SJCRH30 (cell line): ENCODE measurements around the gene ITIH3. TPM values are rescaled to one million over a fixed set of nuclear protein-coding genes. Genes with fewer than 3 reads are reported as not detected.
"Not testable (repeated sequence)": the region's sequence is repeated elsewhere in the genome, so short reads cannot be mapped to it uniquely, and the experiment has no call there.

Experiments
- DNase-seq, 2 experiments: peaks; one replicate each; pipeline ENCODE4 v3.0.0-alpha.2; 2015 to 2020
- H3K27ac ChIP-seq: fragments of 250-450 bp; sonication (Bioruptor Pico); 2 replicates; pipeline ENCODE4 v1.5.1; 2020; ENCODE audit warnings: mild to moderate bottlenecking, moderate library complexity
- H3K27me3 ChIP-seq: fragments of 250-450 bp; sonication (Bioruptor Pico); 2 replicates; pipeline ENCODE4 v1.5.1; 2020; ENCODE audit warnings: mild to moderate bottlenecking, moderate library complexity
- H3K36me3 ChIP-seq: fragments of 250-450 bp; sonication (Bioruptor Pico); 2 replicates; pipeline ENCODE4 v1.5.1; 2020; ENCODE audit warnings: mild to moderate bottlenecking, moderate library complexity
- H3K4me1 ChIP-seq: fragments of 250-450 bp; sonication (Bioruptor Pico); 2 replicates; pipeline ENCODE4 v1.5.1; 2020; ENCODE audit warnings: mild to moderate bottlenecking, moderate library complexity
- H3K4me3 ChIP-seq: fragments of 250-450 bp; sonication (Bioruptor Pico); 2 replicates; pipeline ENCODE4 v1.5.1; 2020; ENCODE audit warnings: mild to moderate bottlenecking, moderate library complexity
- H3K9me3 ChIP-seq: fragments of 250-450 bp; sonication (Bioruptor Pico); replicated peaks from 2 replicates; pipeline ENCODE4 v1.5.1; 2020; ENCODE audit warnings: mild to moderate bottlenecking, moderate library complexity
- total RNA-seq: library from RNA; depleted of rRNA; stranded (reverse); fragments of >200 nt; shearing (Covaris generic); gene quantifications from 2 replicates; pipeline ENCODE4 v1.2.3, GENCODE V29; 2014

ITIH3 gene
- total RNA-seq, 1 experiment from 2014 or later = not detected

DNA sequence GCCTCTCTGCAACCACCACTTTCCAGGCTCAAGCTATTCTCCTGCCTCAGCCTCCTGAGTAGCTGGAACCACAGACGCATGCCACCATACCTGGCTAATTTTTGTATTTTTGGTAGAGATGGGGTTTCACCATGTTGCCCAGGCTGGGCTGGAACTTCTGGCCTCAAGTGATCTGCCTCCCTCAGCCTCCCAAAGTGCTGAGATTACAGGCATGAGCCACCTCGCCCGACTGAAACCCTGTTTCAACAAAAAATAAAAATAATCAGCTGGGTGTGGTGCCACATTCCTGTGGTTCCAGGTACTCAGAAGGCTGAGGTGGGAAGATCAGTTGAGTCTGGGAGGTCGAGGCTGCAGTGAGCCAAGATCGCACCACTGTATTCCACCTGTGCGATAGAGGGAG is 18.1 kb upstream of the ITIH3 start:
- not testable (repeated sequence) for DNase-seq, H3K9me3 ChIP-seq

DNA sequence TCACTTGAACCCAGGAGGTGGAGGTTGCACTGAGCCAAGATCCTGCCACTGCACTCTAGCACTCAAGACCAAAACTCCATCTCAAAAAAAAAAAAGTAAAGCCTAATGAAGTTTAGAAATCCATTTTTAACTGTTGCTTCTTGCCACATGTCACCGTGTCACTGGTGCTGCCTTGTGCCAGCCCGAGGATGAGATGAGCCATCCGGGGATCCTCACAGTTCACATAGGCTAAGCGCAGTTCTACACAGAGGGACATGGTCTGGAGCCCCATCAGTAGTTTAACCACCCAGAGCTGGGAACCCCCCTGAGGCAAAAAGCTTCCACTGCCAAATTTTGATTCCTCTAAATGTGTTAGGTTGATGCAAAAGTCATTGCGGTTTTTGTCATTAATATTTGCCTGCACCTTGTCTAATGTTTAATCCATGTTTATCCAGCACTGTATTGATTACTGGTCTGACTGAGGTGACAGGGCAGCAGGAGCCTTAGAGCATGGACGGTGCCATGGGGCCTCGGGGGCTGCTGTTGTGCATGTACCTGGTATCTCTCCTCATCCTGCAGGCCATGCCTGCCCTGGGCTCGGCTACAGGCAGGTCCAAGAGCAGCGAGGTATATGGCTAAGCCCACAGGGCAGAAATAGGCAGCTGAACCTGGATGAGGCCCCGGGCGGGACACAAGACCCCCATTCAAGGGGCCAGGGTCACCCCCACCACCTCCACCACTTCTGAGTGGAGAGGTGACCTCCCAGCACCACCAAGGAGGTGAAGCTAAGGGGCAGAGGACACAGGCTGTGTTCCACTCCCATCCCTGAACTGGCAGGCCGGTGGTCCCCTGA is 17.3 kb upstream of the ITIH3 start, which contains the start of gene ITIH1:
Gene ITIH1 (plus strand): TSS at position 473 of the 832 bp plus-strand sequence. CDS start 17 bp downstream, at position 490.
- H3K4me1 ChIP-seq = no peaks in the 10 kb centered on the region
- no peak within 1 kb of the TSS for H3K4me3 ChIP-seq
- no peaks in the 10 kb centered on the region for H3K36me3 ChIP-seq
- H3K27me3 ChIP-seq = no peaks in the 10 kb centered on the region
- H3K9me3 ChIP-seq = no peaks in the 10 kb centered on the region
- no peak within 1 kb of the TSS for H3K27ac ChIP-seq
- no peak for DNase-seq

More for the DNA sequence above, 18.1 kb upstream of the ITIH3 start:
- H3K4me3 ChIP-seq, H3K27ac ChIP-seq, H3K36me3 ChIP-seq, H3K4me1 ChIP-seq, H3K27me3 ChIP-seq: not testable (repeated sequence)

DNA sequence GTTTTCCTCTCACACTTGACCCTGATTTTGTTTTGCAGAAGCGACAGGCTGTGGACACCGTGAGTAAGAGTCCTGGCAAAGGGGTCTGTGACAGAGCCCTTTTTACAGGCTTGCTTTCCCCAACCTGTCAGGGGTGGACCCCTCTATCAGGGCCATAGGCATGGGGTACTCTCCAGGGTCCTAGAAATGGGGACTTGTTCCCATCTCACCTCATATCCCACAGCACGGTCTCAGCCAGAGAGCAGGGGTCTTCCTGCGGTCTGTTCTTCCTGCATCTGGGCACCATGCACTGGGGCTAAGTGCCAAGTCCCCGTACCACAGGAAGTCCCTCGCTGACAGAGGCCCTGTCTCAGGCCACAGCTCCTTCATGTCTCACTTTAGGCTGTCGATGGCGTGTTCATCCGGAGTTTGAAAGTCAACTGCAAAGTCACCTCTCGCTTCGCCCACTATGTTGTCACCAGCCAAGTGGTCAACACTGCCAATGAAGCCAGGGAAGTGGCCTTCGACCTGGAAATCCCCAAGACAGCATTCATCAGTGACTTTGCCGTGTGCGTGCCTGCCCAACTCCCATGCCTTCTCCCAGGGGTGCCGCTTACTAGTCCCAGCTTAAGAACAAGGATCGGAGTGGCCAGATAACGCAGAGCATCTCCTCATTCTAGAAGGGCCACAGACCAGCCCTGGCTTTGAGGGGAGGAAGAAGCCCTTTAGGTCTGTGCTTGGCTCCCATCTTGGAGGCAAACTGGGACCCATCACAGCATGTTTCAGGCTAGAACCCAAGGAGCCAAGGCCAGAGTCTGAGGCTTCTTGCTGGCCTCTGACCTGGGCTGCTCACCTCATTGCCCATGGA is 16.4 kb upstream of the ITIH3 start:
- no peak for DNase-seq
- H3K27me3 ChIP-seq = no peaks in the 10 kb centered on the region
- H3K36me3 ChIP-seq = no peaks in the 10 kb centered on the region
- H3K4me1 ChIP-seq = no peaks in the 10 kb centered on the region
- no peak overlapping the region for H3K4me3 ChIP-seq
- no peak overlapping the region for H3K27ac ChIP-seq
- H3K9me3 ChIP-seq = no peaks in the 10 kb centered on the region

DNA sequence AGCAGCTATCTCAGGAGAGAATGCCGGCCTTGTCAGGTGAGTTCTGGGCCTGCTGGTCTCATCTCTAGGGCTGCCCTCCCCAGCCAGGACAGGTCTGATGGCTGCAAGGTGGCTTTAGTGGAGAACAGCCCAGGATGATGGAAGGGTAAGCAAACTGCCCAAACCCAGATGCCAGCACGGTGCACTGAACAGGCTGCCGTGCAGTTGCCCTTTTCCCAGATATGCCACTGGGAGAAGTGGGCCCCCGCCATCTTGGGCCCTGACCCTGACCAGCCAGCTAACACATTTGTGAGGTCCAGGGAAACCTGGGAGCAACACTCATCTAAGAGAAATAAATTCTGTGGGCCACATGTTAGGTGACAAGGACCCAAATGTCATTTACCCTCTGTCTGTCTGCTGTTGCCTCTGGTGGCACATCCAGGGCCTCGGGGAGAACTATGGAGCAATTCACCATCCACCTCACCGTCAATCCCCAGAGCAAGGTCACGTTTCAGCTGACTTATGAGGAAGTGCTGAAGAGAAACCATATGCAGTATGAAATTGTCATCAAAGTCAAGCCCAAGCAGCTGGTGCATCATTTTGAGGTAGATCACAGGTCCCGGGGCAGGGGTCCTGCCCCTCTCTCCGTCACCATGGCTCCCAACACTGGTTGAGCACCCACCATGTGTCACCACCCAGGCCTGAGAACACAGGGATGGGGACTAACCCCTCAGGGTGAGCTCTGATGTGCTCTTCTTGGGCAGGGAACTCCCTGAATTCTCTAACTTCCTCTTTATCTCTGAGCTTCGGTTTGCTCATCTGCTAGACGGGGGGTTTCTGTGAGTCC is 15.4 kb upstream of the ITIH3 start:
- DNase-seq = no peak
- no peak overlapping the region for H3K27ac ChIP-seq
- no peak overlapping the region for H3K4me3 ChIP-seq
- H3K36me3 ChIP-seq = no peaks in the 10 kb centered on the region
- no peaks in the 10 kb centered on the region for H3K4me1 ChIP-seq
- no peaks in the 10 kb centered on the region for H3K9me3 ChIP-seq
- no peaks in the 10 kb centered on the region for H3K27me3 ChIP-seq

DNA sequence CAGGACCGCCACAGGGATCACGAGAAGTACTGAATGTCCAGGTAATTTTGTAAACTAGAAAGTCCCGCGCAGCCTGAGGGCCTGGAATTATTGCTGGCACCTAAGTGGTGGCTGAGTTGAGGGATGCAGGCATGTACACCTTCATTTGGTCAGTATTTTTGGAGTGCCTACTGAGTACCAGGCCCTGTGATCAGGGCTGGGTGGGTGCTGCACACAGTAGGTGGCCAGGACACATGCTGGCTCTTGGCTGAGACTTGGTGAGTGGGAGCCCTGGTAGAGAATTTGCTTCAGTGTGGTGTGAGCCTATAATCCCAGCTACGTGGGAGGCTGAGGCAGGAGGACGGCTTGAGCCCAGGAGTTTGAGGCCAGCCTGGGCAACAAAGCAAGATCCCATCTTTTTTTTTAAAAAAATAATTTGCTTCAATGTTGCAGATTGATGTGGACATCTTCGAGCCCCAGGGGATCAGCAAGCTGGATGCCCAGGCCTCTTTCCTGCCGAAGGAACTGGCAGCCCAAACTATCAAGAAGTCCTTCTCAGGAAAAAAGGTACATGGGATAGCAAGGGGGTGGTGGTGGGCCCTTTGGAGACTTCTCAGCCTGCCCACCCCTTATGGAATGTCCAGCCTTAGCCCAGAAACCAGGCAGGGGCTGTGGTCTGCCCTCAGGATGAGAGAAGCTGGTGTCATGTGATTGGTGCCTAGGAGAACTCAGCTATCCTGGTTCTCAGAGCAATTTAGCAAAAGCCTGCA is 14.6 kb upstream of the ITIH3 start:
- H3K36me3 ChIP-seq = no peaks in the 10 kb centered on the region
- H3K9me3 ChIP-seq = no peaks in the 10 kb centered on the region
- DNase-seq = no peak
- no peak overlapping the region for H3K27ac ChIP-seq
- H3K27me3 ChIP-seq = no peaks in the 10 kb centered on the region
- H3K4me1 ChIP-seq = no peaks in the 10 kb centered on the region
- no peak overlapping the region for H3K4me3 ChIP-seq

DNA sequence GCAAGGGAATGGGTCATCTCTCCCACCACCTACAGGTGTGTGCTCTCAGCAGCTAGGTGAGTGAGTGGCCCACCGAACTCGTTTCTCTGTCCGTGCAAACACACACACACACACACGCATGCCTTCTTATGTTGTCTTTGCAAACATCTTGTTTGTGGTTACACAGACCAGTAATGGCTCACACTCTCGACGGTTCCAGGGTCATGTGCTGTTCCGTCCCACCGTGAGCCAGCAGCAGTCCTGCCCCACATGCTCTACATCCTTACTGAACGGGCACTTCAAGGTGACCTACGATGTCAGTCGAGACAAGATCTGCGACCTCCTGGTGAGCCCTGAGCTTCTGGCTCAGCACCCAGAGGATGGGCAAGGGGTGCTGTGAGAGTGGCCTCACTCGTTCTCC is 12.9 kb upstream of the ITIH3 start:
- Histone ChIP-seq H3K27ac (no peak overlapping the region), H3K4me1 (no peaks in the 10 kb centered on the region), H3K4me3 (no peak overlapping the region), H3K36me3 (no peaks in the 10 kb centered on the region), H3K9me3 (no peaks in the 10 kb centered on the region), H3K27me3 (no peaks in the 10 kb centered on the region)
- DNase-seq = no peak

DNA sequence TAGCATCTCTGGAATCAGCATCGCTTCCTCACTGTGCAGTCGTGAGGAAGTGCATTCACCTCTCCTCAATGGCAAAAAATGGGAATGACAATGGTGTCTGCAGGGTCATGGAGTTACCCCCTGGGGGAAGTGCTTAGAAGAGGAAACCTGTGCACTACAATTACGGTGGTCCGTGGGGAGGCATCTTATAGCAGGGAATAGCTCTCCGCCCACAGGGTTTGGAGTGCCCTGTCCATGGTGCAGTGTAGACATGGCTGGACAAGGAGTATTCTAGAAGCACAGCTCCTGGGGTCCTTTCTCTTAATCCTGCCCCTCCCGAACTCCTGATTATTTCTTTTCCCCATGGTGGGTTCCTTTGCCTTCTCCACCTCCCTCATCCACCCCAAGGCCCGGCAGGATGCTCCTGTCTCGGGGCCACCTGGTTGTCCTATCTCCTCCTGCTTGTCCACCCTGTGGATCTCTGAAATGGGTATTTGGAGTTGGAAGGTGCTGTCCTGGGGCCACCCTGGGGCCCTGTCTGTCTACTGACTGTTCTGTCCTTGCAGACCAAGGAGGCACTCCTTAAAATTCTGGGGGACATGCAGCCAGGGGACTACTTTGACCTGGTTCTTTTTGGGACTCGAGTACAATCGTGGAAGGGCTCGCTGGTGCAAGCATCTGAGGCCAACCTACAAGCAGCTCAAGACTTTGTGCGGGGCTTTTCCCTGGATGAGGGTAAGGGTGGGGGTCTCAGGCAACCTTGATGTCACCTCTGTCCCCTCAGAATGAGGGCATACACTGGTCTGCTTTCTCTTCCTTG is 12.0 kb upstream of the ITIH3 start:
- Histone ChIP-seq H3K27ac (no peak overlapping the region), H3K4me3 (no peak overlapping the region), H3K4me1 (no peaks in the 10 kb centered on the region), H3K27me3 (no peaks in the 10 kb centered on the region), H3K9me3 (no peaks in the 10 kb centered on the region), H3K36me3 (no peaks in the 10 kb centered on the region)
- no peak for DNase-seq

DNA sequence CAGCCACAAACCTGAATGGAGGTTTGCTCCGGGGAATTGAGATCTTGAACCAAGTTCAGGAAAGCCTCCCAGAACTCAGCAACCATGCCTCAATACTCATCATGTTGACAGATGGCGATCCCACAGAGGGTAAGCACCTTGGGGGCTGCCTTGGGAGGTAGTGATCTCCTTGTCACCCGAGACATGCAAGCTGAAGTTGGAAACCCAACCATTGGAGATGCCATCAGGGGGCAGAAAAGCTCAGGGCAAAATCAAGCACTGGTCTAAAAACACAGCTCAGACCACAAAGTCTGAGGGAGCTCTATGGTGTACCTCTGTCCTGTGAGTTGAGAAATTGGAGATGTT is 11.4 kb upstream of the ITIH3 start:
- Histone ChIP-seq H3K36me3 (no peaks in the 10 kb centered on the region), H3K27me3 (no peaks in the 10 kb centered on the region), H3K27ac (no peak overlapping the region), H3K4me3 (no peak overlapping the region), H3K4me1 (no peaks in the 10 kb centered on the region), H3K9me3 (no peaks in the 10 kb centered on the region)
- no peak for DNase-seq

DNA sequence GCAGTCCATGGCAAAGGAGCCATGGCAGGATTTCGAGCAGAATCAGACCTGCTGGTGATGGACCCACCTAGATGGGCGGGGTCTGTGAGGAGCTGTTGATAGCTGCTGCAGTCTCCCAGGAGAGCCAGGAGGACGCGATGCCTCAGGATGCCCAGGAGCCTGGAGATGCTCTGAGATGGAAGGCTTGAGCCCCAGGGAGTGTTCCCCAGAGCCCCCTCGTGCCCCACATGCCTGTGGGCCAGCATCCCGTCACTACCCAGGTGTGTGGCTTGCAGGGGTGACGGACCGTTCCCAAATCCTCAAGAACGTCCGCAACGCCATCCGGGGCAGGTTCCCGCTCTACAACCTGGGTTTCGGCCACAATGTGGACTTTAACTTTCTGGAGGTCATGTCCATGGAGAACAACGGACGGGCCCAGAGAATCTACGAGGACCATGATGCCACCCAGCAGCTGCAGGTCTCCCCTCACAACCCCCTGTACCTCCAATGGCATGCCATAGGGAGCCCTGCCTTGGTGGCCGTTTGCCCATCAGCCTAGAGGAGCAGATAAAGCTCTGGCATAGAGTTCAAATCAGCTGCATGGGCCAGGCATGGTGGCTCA is 10.5 kb upstream of the ITIH3 start:
- Histone ChIP-seq H3K36me3 (no peaks in the 10 kb centered on the region), H3K4me3 (no peak overlapping the region), H3K27ac (no peak overlapping the region), H3K4me1 (no peaks in the 10 kb centered on the region), H3K9me3 (no peaks in the 10 kb centered on the region), H3K27me3 (no peaks in the 10 kb centered on the region)
- DNase-seq = no peak

DNA sequence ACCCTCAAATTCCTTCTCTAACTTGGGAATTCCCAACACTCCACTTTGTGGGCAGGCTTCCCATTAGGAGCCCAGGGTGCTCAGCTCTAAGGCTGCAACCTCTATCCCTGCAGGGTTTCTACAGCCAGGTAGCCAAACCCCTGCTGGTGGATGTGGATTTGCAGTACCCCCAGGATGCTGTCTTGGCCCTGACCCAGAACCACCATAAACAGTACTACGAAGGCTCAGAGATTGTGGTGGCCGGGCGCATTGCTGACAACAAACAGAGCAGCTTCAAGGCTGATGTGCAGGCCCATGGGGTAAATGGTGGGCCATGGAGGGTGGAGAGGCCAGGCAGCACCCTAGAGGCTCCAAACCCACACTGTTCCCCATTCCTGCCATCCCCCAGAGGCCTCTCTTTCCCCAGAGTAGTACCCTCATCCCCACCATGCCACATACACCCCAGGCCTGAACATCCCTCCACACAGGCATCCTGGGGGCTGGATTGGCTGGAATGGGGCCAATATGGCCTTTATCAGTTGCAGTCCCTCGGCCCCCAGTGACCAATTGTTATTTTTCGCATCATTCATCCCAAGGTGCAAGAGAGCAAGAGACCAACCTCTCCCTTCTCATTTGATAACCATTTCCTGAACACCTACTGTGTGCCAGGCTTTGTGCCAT is 9.5 kb upstream of the ITIH3 start:
- Histone ChIP-seq H3K9me3 (no peaks in the 10 kb centered on the region), H3K27ac (no peak overlapping the region), H3K27me3 (no peaks in the 10 kb centered on the region), H3K4me3 (no peak overlapping the region), H3K36me3 (no peaks in the 10 kb centered on the region), H3K4me1 (no peaks in the 10 kb centered on the region)
- DNase-seq = no peak

DNA sequence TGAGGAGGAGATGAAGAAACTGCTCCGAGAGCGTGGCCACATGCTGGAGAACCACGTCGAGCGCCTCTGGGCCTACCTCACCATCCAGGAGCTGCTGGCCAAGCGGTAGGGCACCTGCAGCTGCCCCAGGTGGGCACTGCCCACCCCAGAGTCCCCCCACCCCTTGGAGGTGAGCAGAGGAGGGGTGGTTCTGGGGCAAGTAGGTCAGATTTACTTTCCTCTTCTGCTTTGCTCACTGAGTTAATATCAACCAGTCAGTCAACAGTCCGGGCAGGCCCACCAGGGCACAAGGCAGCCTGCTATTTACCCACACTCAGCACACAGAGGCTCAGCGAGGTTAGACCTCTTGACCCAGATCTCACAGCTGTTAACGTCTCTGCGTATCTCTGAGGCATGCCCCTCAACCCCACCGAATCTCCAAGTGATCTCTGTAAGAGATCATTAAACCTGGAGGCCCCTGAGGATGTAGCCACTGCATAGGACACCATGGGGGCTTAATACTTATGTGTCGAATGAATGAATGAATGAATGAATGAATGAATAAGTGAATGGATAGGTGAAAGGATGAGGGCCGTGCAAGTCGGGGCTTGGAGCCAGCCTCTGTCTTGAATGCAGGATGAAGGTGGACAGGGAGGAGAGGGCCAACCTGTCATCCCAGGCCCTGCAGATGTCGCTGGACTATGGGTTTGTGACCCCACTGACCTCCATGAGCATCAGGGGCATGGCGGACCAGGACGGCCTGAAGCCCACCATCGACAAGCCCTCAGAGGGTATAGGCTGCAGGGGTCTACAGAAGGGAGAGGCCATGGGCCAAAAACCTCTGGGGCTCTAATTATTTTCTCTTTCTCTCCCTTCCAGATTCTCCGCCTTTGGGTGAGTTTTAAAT is 8.0 kb upstream of the ITIH3 start:
- H3K27ac ChIP-seq = no peak overlapping the region
- H3K4me1 ChIP-seq = no peaks in the 10 kb centered on the region
- H3K9me3 ChIP-seq = no peaks in the 10 kb centered on the region
- H3K36me3 ChIP-seq = no peaks in the 10 kb centered on the region
- DNase-seq = no peak
- no peaks in the 10 kb centered on the region for H3K27me3 ChIP-seq
- no peak overlapping the region for H3K4me3 ChIP-seq

DNA sequence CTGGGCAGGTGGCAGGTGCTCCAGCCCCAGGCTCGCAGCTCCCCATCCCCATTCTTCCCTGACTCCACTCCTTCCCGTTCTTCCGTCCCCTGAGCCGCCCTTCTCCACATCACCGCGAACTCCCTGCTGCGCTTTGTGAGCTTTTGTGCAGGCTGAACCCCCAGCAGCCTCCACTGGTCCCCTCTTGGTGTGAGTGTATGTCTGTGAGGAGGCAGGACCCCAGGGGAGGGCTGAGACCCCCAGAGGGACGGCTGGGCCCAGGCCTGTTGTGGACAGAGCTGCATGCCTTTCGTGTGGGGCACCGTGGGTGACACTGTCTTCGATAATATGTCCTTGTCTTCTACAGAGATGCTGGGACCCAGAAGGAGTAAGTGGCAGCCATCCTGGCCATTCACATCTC is 7.3 kb upstream of the ITIH3 start:
- no peaks in the 10 kb centered on the region for H3K36me3 ChIP-seq

More for the DNA sequence above, 7.3 kb upstream of the ITIH3 start:
- no peaks in the 10 kb centered on the region for H3K9me3 ChIP-seq
- no peak overlapping the region for H3K4me3 ChIP-seq
- DNase-seq = no peak
- no peaks in the 10 kb centered on the region for H3K27me3 ChIP-seq
- no peaks in the 10 kb centered on the region for H3K4me1 ChIP-seq
- H3K27ac ChIP-seq = no peak overlapping the region
